ENCODE results near the gene DNAJC27. TPM values are rescaled to one million over a fixed set of nuclear protein-coding genes. Genes with fewer than 3 reads are reported as not detected.

The DNAJC27 gene
- total RNA-seq, 1 donor from 2014 or later = 7.0 TPM

DNA sequence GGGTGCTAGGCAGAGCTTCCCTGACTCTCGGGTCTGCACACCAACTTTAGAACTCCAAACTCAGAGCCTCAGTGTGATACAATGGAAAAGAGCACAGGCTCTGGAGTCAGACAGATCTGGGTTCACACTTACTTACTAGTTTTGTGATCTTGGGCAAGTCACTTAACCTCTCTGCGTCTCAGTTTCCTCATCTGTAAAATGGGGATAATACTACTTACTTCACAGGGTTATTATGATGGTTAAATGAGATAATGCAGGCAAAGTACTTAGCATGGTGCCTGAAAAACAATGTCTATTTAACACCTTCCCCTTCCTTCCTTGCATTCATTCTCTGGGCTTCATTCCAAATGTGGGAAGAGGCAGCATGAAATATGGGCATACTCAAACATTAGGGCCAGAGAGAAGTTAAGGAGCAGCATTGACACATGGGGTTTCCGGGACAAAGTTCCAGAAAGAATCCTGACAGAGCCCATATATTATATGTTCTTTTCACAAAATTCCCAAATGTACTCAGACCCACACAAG is 13.3 kb downstream of the DNAJC27 start:
- no peak overlapping the region for H3K27ac Mint-ChIP-seq (ENCODE audit: unreplicated experiment)
- H3K4me3 Mint-ChIP-seq (ENCODE audit: unreplicated experiment) = no peak overlapping the region
- H3K4me1 Mint-ChIP-seq (ENCODE audit: unreplicated experiment) = no peaks in the 10 kb centered on the region
- H3K36me3 Mint-ChIP-seq (ENCODE audit: unreplicated experiment) = peaks cover 73% of the 10 kb centered on the region
- TF ChIP-seq CTCF (IDR thresholded peaks at IDR 0.05) = no peak
- H3K27me3 Mint-ChIP-seq (ENCODE audit: unreplicated experiment) = no peaks in the 10 kb centered on the region
- H3K9me3 Mint-ChIP-seq (ENCODE audit: unreplicated experiment) = peaks cover 12% of the 10 kb centered on the region
- DNase-seq (ENCODE audit: extremely low spot score, unreplicated experiment) = no peak

DNA sequence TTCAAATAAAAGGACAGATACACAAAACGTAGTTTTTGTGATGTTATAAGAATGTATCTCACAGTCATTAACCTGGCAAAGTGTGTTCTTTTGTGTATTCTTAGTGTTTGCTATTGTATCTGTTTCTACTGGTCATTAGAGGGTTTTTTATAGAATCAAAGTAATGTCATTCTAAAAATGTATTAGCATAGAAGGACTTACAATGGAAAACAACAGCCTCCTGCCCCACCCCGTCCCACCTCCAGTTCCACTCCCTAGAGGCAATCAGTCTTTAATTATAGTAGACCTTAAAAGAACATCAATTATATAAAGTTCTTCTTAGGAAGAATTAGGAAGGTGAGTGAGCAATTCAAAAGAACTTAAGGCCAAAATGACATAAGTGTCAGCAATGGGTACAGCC is 13.8 kb downstream of the DNAJC27 start:
- H3K4me3 Mint-ChIP-seq (ENCODE audit: unreplicated experiment) = no peak overlapping the region
- no peak for DNase-seq (ENCODE audit: extremely low spot score, unreplicated experiment)
- no peak for TF ChIP-seq CTCF (IDR thresholded peaks at IDR 0.05)
- no peak overlapping the region for H3K27ac Mint-ChIP-seq (ENCODE audit: unreplicated experiment)
- no peaks in the 10 kb centered on the region for H3K27me3 Mint-ChIP-seq (ENCODE audit: unreplicated experiment)
- peaks cover 12% of the 10 kb centered on the region for H3K9me3 Mint-ChIP-seq (ENCODE audit: unreplicated experiment)
- H3K4me1 Mint-ChIP-seq (ENCODE audit: unreplicated experiment) = no peaks in the 10 kb centered on the region
- H3K36me3 Mint-ChIP-seq (ENCODE audit: unreplicated experiment) = peaks cover 75% of the 10 kb centered on the region

DNA sequence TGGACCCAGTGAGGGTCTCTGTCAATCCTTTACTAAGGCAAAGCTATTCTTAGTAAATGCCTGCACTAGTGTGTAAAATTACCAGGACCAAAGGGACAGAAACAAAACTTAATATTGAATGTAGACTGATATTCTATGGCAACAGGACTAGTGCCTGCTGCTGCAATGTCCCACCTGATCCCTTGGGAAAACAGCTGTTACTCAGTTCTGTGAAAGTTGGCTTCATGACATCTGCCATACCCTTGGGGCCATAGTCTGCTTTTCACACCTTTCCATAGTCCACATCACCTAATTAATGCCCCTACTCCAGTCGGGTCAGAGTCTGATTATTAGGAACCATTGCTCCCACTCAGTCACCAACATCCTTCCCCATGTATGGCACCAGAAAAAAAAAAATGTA is 14.5 kb downstream of the DNAJC27 start:
- Mint-ChIP-seq H3K27ac (ENCODE audit: unreplicated experiment) (no peak overlapping the region), H3K36me3 (ENCODE audit: unreplicated experiment) (peaks cover 75% of the 10 kb centered on the region), H3K9me3 (ENCODE audit: unreplicated experiment) (peaks cover 12% of the 10 kb centered on the region), H3K4me1 (ENCODE audit: unreplicated experiment) (no peaks in the 10 kb centered on the region), H3K27me3 (ENCODE audit: unreplicated experiment) (no peaks in the 10 kb centered on the region), H3K4me3 (ENCODE audit: unreplicated experiment) (no peak overlapping the region)
- no peak for DNase-seq (ENCODE audit: extremely low spot score, unreplicated experiment)
- TF ChIP-seq CTCF (IDR thresholded peaks at IDR 0.05) = no peak

GRCh38 chr2:24955921-24956320 is 15.8 kb downstream of the DNAJC27 start:
- no peak overlapping the region for H3K27ac Mint-ChIP-seq (ENCODE audit: unreplicated experiment)
- no peak for DNase-seq (ENCODE audit: extremely low spot score, unreplicated experiment)
- no peak for TF ChIP-seq CTCF (IDR thresholded peaks at IDR 0.05)
- H3K27me3 Mint-ChIP-seq (ENCODE audit: unreplicated experiment) = no peaks in the 10 kb centered on the region
- peaks cover 75% of the 10 kb centered on the region for H3K36me3 Mint-ChIP-seq (ENCODE audit: unreplicated experiment)
- peaks cover 12% of the 10 kb centered on the region for H3K9me3 Mint-ChIP-seq (ENCODE audit: unreplicated experiment)
- no peaks in the 10 kb centered on the region for H3K4me1 Mint-ChIP-seq (ENCODE audit: unreplicated experiment)
- H3K4me3 Mint-ChIP-seq (ENCODE audit: unreplicated experiment) = no peak overlapping the region

DNA sequence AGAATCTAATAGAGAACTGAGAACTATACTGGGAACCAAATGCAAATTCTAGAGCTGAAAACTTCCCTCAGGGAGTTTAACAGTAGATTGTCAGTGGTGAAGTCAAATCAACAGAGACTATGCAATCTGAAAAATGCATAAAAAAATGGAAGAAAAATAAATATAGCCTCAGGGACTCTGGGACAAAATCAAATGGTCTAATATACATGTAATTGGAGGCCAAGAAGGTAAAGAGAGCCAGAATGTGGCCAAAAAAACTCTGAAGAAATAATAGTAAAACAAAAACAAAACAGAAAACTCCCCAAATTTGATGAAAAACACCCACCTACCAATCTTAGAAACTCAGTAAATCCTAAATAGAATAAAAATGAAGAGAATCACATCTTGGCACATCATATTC is 16.5 kb downstream of the DNAJC27 start:
- no peak for TF ChIP-seq CTCF (IDR thresholded peaks at IDR 0.05)
- H3K27me3 Mint-ChIP-seq (ENCODE audit: unreplicated experiment) = no peaks in the 10 kb centered on the region
- no peak for DNase-seq (ENCODE audit: extremely low spot score, unreplicated experiment)
- no peak overlapping the region for H3K27ac Mint-ChIP-seq (ENCODE audit: unreplicated experiment)
- no peaks in the 10 kb centered on the region for H3K4me1 Mint-ChIP-seq (ENCODE audit: unreplicated experiment)
- H3K9me3 Mint-ChIP-seq (ENCODE audit: unreplicated experiment) = peaks cover 12% of the 10 kb centered on the region
- H3K36me3 Mint-ChIP-seq (ENCODE audit: unreplicated experiment) = peaks cover 76% of the 10 kb centered on the region
- H3K4me3 Mint-ChIP-seq (ENCODE audit: unreplicated experiment) = no peak overlapping the region

All from osteocyte (in vitro differentiated cells).